Measurements from ENCODE around the gene AGAP1. TPM values are rescaled to one million over a fixed set of nuclear protein-coding genes. Genes with fewer than 3 reads are reported as not detected.
A peak's percentile ranks its signal among the peaks of the same experiment; 100 is the strongest.

AGAP1 gene
- total and polyA plus RNA-seq, 10 donors, result 1.1 to 26.6 (median 11.3) TPM

GRCh38 chr2:235726554-235726953 is 232.7 kb downstream of the AGAP1 start:
- no peak overlapping the region for H3K27ac ChIP-seq
- DNase-seq, result peak; percentile 43
- H3K4me1 ChIP-seq, result no peaks in the 10 kb centered on the region
- 90 to 94% (median 92%) methylated on average over 5 of the region's 5 CpGs for WGBS, 5 donors
- no peaks in the 10 kb centered on the region for H3K36me3 ChIP-seq
- no peak overlapping the region for H3K4me3 ChIP-seq
- no peaks in the 10 kb centered on the region for H3K9me3 ChIP-seq
- TF ChIP-seq CTCF (IDR thresholded peaks at IDR 0.05 in 8 of 11, conservative IDR thresholded peaks at IDR 0.05 in 3 of 11) (no peak), POLR2A (IDR thresholded peaks at IDR 0.05) (no peak), POLR2AphosphoS5 (IDR thresholded peaks at IDR 0.05) (no peak)
- H3K27me3 ChIP-seq (replicated peaks in 1 of 7), result no peaks in the 10 kb centered on the region
- intact Hi-C loops (cut with DNase I; ENCODE audit: low total_unique reads), result no loop called here

- Histone ChIP-seq H3K4me1 (no peaks in the 10 kb centered on the region), H3K9me3 (no peaks in the 10 kb centered on the region), H3K27ac (no peak overlapping the region), H3K4me3 (no peak overlapping the region), H3K27me3 (replicated peaks in 1 of 7) (no peaks in the 10 kb centered on the region), H3K36me3 (no peaks in the 10 kb centered on the region)
- intact Hi-C loops (cut with DNase I; ENCODE audit: low total_unique reads), result no loop called here
- peak; percentile 17 for DNase-seq
- 65 to 91% (median 74%) methylated on average over 5 of the region's 5 CpGs for WGBS, 5 donors
- no peak for TF ChIP-seq POLR2A (IDR thresholded peaks at IDR 0.05)
- no peak for TF ChIP-seq CTCF (IDR thresholded peaks at IDR 0.05 in 8 of 11, conservative IDR thresholded peaks at IDR 0.05 in 3 of 11)
- TF ChIP-seq POLR2AphosphoS5 (IDR thresholded peaks at IDR 0.05), result no peak
These were observed 233.3 kb downstream of the AGAP1 start for GRCh38 chr2:235727174-235727573.

GRCh38 chr2:235727891-235728799 is 234.3 kb downstream of the AGAP1 start:
- intact Hi-C loops (cut with DNase I; ENCODE audit: low total_unique reads), result no loop called here
- DNase-seq, result peak; percentile 16

More at GRCh38 chr2:235727891-235728799, 234.3 kb downstream of the AGAP1 start:
- no peaks in the 10 kb centered on the region for H3K9me3 ChIP-seq
- H3K4me3 ChIP-seq, result no peak overlapping the region
- no peaks in the 10 kb centered on the region for H3K36me3 ChIP-seq
- no peaks in the 10 kb centered on the region for H3K4me1 ChIP-seq
- TF ChIP-seq POLR2AphosphoS5 (IDR thresholded peaks at IDR 0.05), result no peak
- TF ChIP-seq CTCF (IDR thresholded peaks at IDR 0.05 in 8 of 11, conservative IDR thresholded peaks at IDR 0.05 in 3 of 11), result no peak
- TF ChIP-seq POLR2A (IDR thresholded peaks at IDR 0.05), result no peak
- WGBS, 5 donors, result 87 to 93% (median 90%) methylated on average over 17 of the region's 17 CpGs
- H3K27me3 ChIP-seq (replicated peaks in 1 of 7), result no peaks in the 10 kb centered on the region
- H3K27ac ChIP-seq, result no peak overlapping the region

Measured in spleen (tissue), 11 donors.